OCI-LY1 (cell line): ENCODE data around the gene IL4R.

ENCODE experiments used
- CTCF ChIP-seq: fragments of 200-600 bp; sonication (generic), shearing (Covaris generic); IDR thresholded peaks from 2 replicates; pipeline ENCODE4 v1.5.1; 2017; ENCODE audit warnings: mild to moderate bottlenecking, antibody characterized with exemption, low read length, moderate library complexity, mixed read lengths
- EZH2 ChIP-seq: fragments of 200-600 bp; sonication (generic), shearing (Covaris generic); IDR thresholded peaks from 2 replicates; pipeline ENCODE4 v1.8.0; 2017; ENCODE audit warnings: borderline replicate concordance, mixed run types, mild to moderate bottlenecking, antibody characterized with exemption, low read length, moderate library complexity, mixed read lengths

- no peak for TF ChIP-seq CTCF
- no peak for TF ChIP-seq EZH2
These were observed 46.6 kb upstream of the IL4R start for GRCh38 chr16:27267037-27267677.
